Measurements from ENCODE around the gene UBE2E1.

UBE2E1 gene

GRCh38 chr3:23805633-23806533 is at the start of gene UBE2E1:
Gene UBE2E1, plus strand, starts transcription at chr3:23805955. Its CDS starts 1,315 bp downstream, at chr3:23807270.
- in situ Hi-C loops (cut with MboI; ENCODE audit: low sequenced_read_pairs): no loop called here

GRCh38 chr3:23756206-23756840 is 49.4 kb upstream of the UBE2E1 start:
- in situ Hi-C loops (cut with MboI; ENCODE audit: low sequenced_read_pairs): no loop called here

- in situ Hi-C loops (cut with MboI; ENCODE audit: low sequenced_read_pairs): no loop called here
Observed at GRCh38 chr3:23758253-23758838, 47.4 kb upstream of the UBE2E1 start.

GRCh38 chr3:23760325-23760724 is 45.4 kb upstream of the UBE2E1 start:
- in situ Hi-C loops (cut with MboI; ENCODE audit: low sequenced_read_pairs): no loop called here

- in situ Hi-C loops (cut with MboI; ENCODE audit: low sequenced_read_pairs): no loop called here
Observed at GRCh38 chr3:23760871-23761373, 44.8 kb upstream of the UBE2E1 start.

GRCh38 chr3:23761440-23761896 is 44.3 kb upstream of the UBE2E1 start:
- in situ Hi-C loops (cut with MboI; ENCODE audit: low sequenced_read_pairs): no loop called here

- in situ Hi-C loops (cut with MboI; ENCODE audit: low sequenced_read_pairs): no loop called here
Observed at GRCh38 chr3:23762214-23762613, 43.5 kb upstream of the UBE2E1 start.

- in situ Hi-C loops (cut with MboI; ENCODE audit: low sequenced_read_pairs): no loop called here
Observed at GRCh38 chr3:23762759-23763477, 42.8 kb upstream of the UBE2E1 start.

- in situ Hi-C loops (cut with MboI; ENCODE audit: low sequenced_read_pairs): no loop called here
Observed at GRCh38 chr3:23764407-23764806, 41.3 kb upstream of the UBE2E1 start.

GRCh38 chr3:23767546-23767945 is 38.2 kb upstream of the UBE2E1 start:
- in situ Hi-C loops (cut with MboI; ENCODE audit: low sequenced_read_pairs): no loop called here

- in situ Hi-C loops (cut with MboI; ENCODE audit: low sequenced_read_pairs): no loop called here
Observed at GRCh38 chr3:23775254-23775909, 30.4 kb upstream of the UBE2E1 start.

GRCh38 chr3:23776352-23776891 is 29.3 kb upstream of the UBE2E1 start:
- in situ Hi-C loops (cut with MboI; ENCODE audit: low sequenced_read_pairs): no loop called here

- in situ Hi-C loops (cut with MboI; ENCODE audit: low sequenced_read_pairs): no loop called here
Observed at GRCh38 chr3:23778446-23778845, 27.3 kb upstream of the UBE2E1 start.

- in situ Hi-C loops (cut with MboI; ENCODE audit: low sequenced_read_pairs): no loop called here
Observed at GRCh38 chr3:23779841-23780240, 25.9 kb upstream of the UBE2E1 start.

- in situ Hi-C loops (cut with MboI; ENCODE audit: low sequenced_read_pairs): no loop called here
Observed at GRCh38 chr3:23781051-23781450, 24.7 kb upstream of the UBE2E1 start.

- in situ Hi-C loops (cut with MboI; ENCODE audit: low sequenced_read_pairs): no loop called here
Observed at GRCh38 chr3:23781871-23782270, 23.9 kb upstream of the UBE2E1 start.

GRCh38 chr3:23785097-23785645 is 20.6 kb upstream of the UBE2E1 start:
- in situ Hi-C loops (cut with MboI; ENCODE audit: low sequenced_read_pairs): no loop called here

GRCh38 chr3:23785882-23786281 is 19.9 kb upstream of the UBE2E1 start:
- in situ Hi-C loops (cut with MboI; ENCODE audit: low sequenced_read_pairs): no loop called here

- in situ Hi-C loops (cut with MboI; ENCODE audit: low sequenced_read_pairs): no loop called here
Observed at GRCh38 chr3:23791678-23792077, 14.1 kb upstream of the UBE2E1 start.
